ENCODE results near the gene CEBPE.
A peak's percentile ranks its signal among the peaks of the same experiment; 100 is the strongest.

Gene CEBPE

DNA sequence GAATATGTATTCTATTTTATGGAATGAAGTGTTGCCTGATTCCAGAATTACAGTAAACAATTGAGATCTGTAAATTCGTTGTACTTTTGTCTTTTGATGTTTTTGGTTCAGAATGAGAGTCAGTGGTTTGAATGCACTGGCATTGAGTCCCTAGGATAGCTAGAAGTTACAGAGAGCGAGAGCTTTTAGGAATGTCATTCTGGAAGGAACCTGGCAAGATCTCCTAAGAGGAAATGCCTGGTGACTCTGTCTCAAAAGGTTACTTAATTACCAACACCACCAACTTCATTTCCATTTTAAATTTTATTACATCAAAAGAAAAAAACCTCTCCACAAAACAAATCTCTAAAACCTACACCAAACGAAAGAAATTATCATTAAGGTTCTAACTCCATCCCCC, 6.0 kb upstream of the CEBPE start:
- no peak for DNase-seq (ENCODE audit: low read depth in 2 of 2)
- H3K4me3 ChIP-seq (replicated peaks in 1 of 2; ENCODE audit: low read depth in 2 of 2, low read length in 2 of 2): no peak overlapping the region
- TF ChIP-seq, protein P1, sequence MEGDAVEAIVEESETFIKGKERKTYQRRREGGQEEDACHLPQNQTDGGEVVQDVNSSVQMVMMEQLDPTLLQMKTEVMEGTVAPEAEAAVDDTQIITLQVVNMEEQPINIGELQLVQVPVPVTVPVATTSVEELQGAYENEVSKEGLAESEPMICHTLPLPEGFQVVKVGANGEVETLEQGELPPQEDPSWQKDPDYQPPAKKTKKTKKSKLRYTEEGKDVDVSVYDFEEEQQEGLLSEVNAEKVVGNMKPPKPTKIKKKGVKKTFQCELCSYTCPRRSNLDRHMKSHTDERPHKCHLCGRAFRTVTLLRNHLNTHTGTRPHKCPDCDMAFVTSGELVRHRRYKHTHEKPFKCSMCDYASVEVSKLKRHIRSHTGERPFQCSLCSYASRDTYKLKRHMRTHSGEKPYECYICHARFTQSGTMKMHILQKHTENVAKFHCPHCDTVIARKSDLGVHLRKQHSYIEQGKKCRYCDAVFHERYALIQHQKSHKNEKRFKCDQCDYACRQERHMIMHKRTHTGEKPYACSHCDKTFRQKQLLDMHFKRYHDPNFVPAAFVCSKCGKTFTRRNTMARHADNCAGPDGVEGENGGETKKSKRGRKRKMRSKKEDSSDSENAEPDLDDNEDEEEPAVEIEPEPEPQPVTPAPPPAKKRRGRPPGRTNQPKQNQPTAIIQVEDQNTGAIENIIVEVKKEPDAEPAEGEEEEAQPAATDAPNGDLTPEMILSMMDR (IDR thresholded peaks at IDR 0.05; ENCODE audit: low read depth, low read length): no peak

DNA sequence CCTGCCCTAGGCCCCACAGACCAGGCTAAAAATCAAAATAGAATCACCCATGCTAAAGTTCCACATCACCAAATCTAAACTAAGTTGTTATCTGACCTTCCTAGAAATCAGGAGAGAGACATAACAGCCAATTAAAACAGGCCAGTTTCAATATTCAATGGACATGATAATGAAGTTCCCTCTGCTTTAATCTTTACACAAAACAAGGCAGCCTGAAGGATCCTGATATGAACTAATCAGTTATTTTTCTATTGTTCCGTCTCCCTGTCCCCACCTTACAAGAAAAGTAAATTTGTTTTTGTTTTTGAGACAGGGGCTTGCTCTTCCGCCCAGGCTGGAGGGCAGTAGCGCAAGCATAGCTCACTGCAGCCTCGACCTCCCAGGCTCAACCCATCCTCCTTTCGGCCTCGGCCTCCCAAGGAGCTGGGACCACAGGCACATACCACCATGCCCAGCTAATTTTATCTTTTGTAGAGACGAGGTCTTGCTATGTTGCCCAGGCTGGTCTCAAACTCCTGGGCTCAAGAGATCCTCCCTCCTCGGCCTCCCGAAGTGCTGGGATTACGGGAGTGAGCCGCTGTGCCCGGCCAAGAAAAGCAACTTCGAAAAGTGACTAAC, 5.4 kb upstream of the CEBPE start:
- TF ChIP-seq, protein P1 (IDR thresholded peaks at IDR 0.05; ENCODE audit: low read depth, low read length): no peak
- H3K4me3 ChIP-seq (replicated peaks in 1 of 2; ENCODE audit: low read depth in 2 of 2, low read length in 2 of 2): no peak overlapping the region
- DNase-seq (ENCODE audit: low read depth in 2 of 2): no peak

DNA sequence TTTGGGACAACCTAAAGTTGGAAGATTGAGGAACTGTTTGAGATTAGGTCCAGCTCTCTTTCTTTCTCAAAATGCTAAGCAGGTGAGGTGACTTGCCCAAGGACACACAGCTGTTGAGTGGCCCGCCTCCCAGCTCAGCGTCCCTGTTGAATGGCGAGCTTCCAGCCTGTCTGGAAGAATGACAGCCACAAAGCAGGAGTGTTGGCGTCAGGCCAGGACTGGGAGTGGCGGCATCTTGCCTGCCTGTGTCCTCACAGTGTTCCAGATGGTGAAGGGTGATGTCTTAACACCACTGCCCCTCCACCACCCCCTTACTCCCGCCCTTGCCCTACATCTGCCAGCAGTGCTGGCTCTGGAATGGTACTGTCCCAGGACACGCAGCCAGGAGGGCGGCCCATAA, 4.4 kb upstream of the CEBPE start:
- DNase-seq (ENCODE audit: low read depth in 2 of 2): peak in 1 of 2 donors; percentile 34
- no peak overlapping the region for H3K4me3 ChIP-seq (replicated peaks in 1 of 2; ENCODE audit: low read depth in 2 of 2, low read length in 2 of 2)
- TF ChIP-seq, protein P1 (IDR thresholded peaks at IDR 0.05; ENCODE audit: low read depth, low read length): no peak

DNA sequence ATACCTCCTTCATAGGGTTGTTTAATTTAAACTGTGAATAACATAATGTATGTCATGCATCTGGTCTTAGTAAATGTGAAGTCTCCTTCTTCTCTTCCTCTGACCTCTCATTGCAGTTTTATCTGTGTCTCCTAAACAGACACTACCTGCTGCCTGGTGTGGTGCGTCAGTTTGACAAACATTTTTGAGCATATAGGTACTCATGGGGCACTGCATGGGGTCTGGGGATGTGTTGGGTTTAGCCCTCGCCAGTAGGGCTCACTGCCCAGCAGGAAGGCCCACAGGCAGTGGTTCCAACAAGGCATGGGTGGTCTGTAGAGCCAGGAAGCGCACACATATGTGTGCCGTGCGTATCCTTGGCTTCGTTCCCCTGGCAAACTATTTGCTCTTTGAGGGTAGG, 3.0 kb upstream of the CEBPE start:
- H3K4me3 ChIP-seq (replicated peaks in 1 of 2; ENCODE audit: low read depth in 2 of 2, low read length in 2 of 2): no peak overlapping the region
- DNase-seq (ENCODE audit: low read depth in 2 of 2): no peak
- TF ChIP-seq, protein P1 (IDR thresholded peaks at IDR 0.05; ENCODE audit: low read depth, low read length): no peak

DNA sequence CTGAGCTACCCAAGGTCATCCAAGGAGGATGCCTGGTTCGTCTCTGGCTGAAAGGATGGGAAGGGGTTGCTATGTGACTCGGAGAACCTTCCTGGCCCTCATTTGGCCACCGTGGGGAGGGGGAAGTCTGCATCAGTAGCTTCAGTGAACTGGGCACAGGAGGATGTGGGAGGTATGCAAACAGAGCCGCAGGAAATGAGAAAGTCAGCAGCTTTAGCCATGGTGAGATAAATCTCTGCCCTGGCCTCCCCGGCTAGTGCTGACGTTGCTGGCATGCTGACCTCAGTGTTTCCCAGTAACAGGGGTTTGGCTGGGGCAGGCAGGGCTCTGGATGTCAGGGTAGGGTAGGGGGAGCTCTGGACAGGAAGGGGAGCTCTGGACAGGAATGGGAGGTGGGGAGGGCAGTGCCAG, 2.3 kb upstream of the CEBPE start:
- DNase-seq (ENCODE audit: low read depth in 2 of 2): peak; percentile 44 to 94
- TF ChIP-seq, protein P1 (IDR thresholded peaks at IDR 0.05; ENCODE audit: low read depth, low read length): no peak
- no peak overlapping the region for H3K4me3 ChIP-seq (replicated peaks in 1 of 2; ENCODE audit: low read depth in 2 of 2, low read length in 2 of 2)

DNA sequence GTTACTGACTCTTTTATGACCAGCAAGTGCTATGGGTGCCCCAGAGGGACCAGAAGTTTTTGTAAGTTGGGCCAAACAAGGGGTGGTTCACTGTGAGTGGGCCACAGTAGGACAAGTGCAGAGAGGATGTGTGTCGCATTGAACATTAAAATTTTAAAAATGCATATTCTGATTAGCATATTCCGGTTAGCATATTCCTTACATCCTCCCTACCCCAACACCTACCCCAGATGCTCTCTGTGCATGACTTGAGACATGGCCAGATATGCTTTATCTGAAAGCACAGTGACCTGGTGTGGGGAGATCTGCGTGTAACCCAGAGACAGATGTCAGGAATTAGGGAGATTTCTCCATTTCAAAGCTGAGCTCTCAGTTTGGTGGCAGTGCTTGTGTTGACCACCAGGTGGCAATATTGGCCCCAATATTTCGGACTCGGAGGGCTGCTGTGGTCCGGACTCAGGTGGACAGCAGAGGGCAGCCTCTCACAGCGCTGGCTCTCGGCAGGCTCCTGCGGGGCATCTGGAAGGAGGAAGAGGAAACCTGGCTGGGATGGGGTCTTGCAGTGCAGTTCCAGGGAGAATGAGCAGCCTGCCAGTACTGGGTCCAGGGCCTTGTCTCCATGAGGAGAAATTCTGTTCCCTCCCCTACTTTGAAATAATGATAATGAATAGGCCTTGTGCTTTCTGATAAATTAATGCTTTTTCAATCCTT, 1.6 kb upstream of the CEBPE start:
- H3K4me3 ChIP-seq (replicated peaks in 1 of 2; ENCODE audit: low read depth in 2 of 2, low read length in 2 of 2): no peak overlapping the region
- peak; percentile 87 to 92 for DNase-seq (ENCODE audit: low read depth in 2 of 2)
- TF ChIP-seq, protein P1 (IDR thresholded peaks at IDR 0.05; ENCODE audit: low read depth, low read length): peak; percentile 100

Measured in cardiac fibroblast (primary cell).